B cell (primary cell): Measurements from ENCODE around the gene LIN7A.

Source experiments
- CTCF ChIP-seq: fragments of 200-600 bp; IDR thresholded peaks from one replicate; pipeline ENCODE4 v1.8.0; 2022; ENCODE audit warnings: antibody characterized with exemption, mild to moderate bottlenecking
- EZH2 ChIP-seq: IDR thresholded peaks from 2 replicates; pipeline ENCODE4 v1.6.1; 2012; ENCODE audit warnings: borderline replicate concordance, low read depth, mild to moderate bottlenecking, moderate library complexity, low read length; ENCODE audit not compliant: insufficient read depth, poor library complexity, severe bottlenecking

DNA sequence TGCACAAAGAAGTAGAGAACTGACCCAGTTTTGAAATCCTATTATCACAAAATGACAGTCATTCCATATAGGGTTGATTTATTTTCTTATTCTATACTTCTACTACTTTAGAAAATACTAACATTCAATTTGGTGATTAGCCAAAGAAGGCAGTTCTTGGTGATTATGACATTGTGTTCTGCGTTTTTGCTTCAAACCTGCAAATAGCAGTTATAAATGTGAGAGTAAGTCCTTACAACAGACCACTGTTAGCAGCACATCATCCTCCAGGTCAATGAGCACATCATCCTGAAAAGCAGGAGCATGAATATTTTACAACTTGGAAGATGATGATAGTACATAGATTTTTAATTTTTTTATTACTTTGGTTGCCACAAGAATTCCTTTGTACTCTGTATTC lies 53.1 kb downstream of the LIN7A start:
- no peak for TF ChIP-seq CTCF
- no peak for TF ChIP-seq EZH2
